H9 (cell line): Measurements from ENCODE around the gene ZHX3. TPM values are rescaled to one million over a fixed set of nuclear protein-coding genes. Genes with fewer than 3 reads are reported as not detected.

Source experiments
- DNase-seq: peaks from one replicate; pipeline ENCODE4 v3.0.0-alpha.2; 2017
- H2AFZ ChIP-seq: one replicate; pipeline ENCODE4 v1.6.1; 2013; ENCODE audit warnings: mild to moderate bottlenecking, low read length, control low read depth, moderate library complexity
- H2AK5ac ChIP-seq: 2 replicates; pipeline ENCODE4 v1.6.1; 2013; ENCODE audit warnings: low read length, control low read depth, mixed read lengths; ENCODE audit not compliant: insufficient read length
- H2BK120ac ChIP-seq: one replicate; pipeline ENCODE4 v1.6.1; 2013; ENCODE audit warnings: low read depth, mild to moderate bottlenecking, low read length, control low read depth, inconsistent platforms; ENCODE audit not compliant: poor library complexity, severe bottlenecking
- H2BK12ac ChIP-seq: 2 replicates; pipeline ENCODE4 v1.6.1; 2013; ENCODE audit warnings: low read length, control low read depth, mixed read lengths, low read depth; ENCODE audit not compliant: insufficient read length
- H2BK15ac ChIP-seq: 2 replicates; pipeline ENCODE4 v1.6.1; 2013; ENCODE audit warnings: low read depth, low read length, control low read depth
- H2BK20ac ChIP-seq: one replicate; pipeline ENCODE4 v1.6.1; 2013; ENCODE audit warnings: low read depth, mild to moderate bottlenecking, low read length, control low read depth, inconsistent platforms; ENCODE audit not compliant: poor library complexity, severe bottlenecking
- H2BK5ac ChIP-seq: 2 replicates; pipeline ENCODE4 v1.6.1; 2013; ENCODE audit warnings: low read length, control low read depth, mixed read lengths; ENCODE audit not compliant: insufficient read length
- H3K14ac ChIP-seq: 2 replicates; pipeline ENCODE4 v1.6.1; 2013; ENCODE audit warnings: low read length, control low read depth; ENCODE audit not compliant: insufficient read depth
- H3K18ac ChIP-seq: 2 replicates; pipeline ENCODE4 v1.6.1; 2013; ENCODE audit warnings: low read depth, mild to moderate bottlenecking, mixed read lengths, low read length, control low read depth; ENCODE audit not compliant: insufficient read length
- H3K23ac ChIP-seq: 2 replicates; pipeline ENCODE4 v1.6.1; 2013; ENCODE audit warnings: low read length, control low read depth, mixed read lengths, low read depth; ENCODE audit not compliant: insufficient read length
- H3K23me2 ChIP-seq: 2 replicates; pipeline ENCODE4 v1.6.1; 2013; ENCODE audit warnings: low read depth, mild to moderate bottlenecking, mixed read lengths, low read length, control low read depth; ENCODE audit not compliant: insufficient read length, poor library complexity, severe bottlenecking
- H3K27ac ChIP-seq: 2 replicates; pipeline ENCODE4 v1.5.1; 2013; ENCODE audit warnings: low read length, control low read depth, mixed read lengths, low read depth; ENCODE audit not compliant: insufficient read length
- H3K27me3 ChIP-seq: 2 replicates; pipeline ENCODE4 v1.6.1; 2013; ENCODE audit warnings: low read length, control low read depth, inconsistent platforms; ENCODE audit not compliant: insufficient read depth
- H3K4ac ChIP-seq: 2 replicates; pipeline ENCODE4 v1.6.1; 2013; ENCODE audit warnings: low read depth, mild to moderate bottlenecking, control low read depth, inconsistent platforms, low read length, moderate library complexity
- H3K4me1 ChIP-seq: 2 replicates; pipeline ENCODE4 v1.6.1; 2013; ENCODE audit warnings: low read length, control low read depth, inconsistent platforms; ENCODE audit not compliant: insufficient read depth
- H3K4me2 ChIP-seq: 2 replicates; pipeline ENCODE4 v1.6.1; 2013; ENCODE audit warnings: low read length, control low read depth, mixed read lengths; ENCODE audit not compliant: insufficient read length, insufficient read depth
- H3K56ac ChIP-seq: 2 replicates; pipeline ENCODE4 v1.6.1; 2013; ENCODE audit warnings: low read depth, mild to moderate bottlenecking, mixed read lengths, low read length, control low read depth; ENCODE audit not compliant: insufficient read length
- H3K79me1 ChIP-seq: 2 replicates; pipeline ENCODE4 v1.6.1; 2013; ENCODE audit warnings: low read depth, mild to moderate bottlenecking, moderate library complexity, low read length, control low read depth, inconsistent platforms; ENCODE audit not compliant: insufficient read depth, poor library complexity, severe bottlenecking
- H3K79me2 ChIP-seq: 2 replicates; pipeline ENCODE4 v1.6.1; 2013; ENCODE audit warnings: low read length, control low read depth, inconsistent platforms; ENCODE audit not compliant: insufficient read depth
- H3K9ac ChIP-seq: 2 replicates; pipeline ENCODE4 v1.6.1; 2013; ENCODE audit warnings: low read length, control low read depth, mixed read lengths; ENCODE audit not compliant: insufficient read length; ENCODE audit errors: extremely low read depth
- H3K9me3 ChIP-seq: one replicate; pipeline ENCODE4 v1.6.1; 2013; ENCODE audit warnings: low read depth, low read length, inconsistent platforms; ENCODE audit not compliant: control insufficient read depth
- H3T11ph ChIP-seq: one replicate; pipeline ENCODE4 v1.6.1; 2013; ENCODE audit warnings: mild to moderate bottlenecking, low read length, control low read depth, inconsistent platforms
- H4K20me1 ChIP-seq: one replicate; pipeline ENCODE4 v1.6.1; 2013; ENCODE audit not compliant: control insufficient read depth, insufficient read length, insufficient read depth
- H4K5ac ChIP-seq: 2 replicates; pipeline ENCODE4 v1.6.1; 2013; ENCODE audit warnings: low read depth, mild to moderate bottlenecking, mixed read lengths, low read length, control low read depth; ENCODE audit not compliant: insufficient read length
- H4K8ac ChIP-seq: replicated peaks from 2 replicates; pipeline ENCODE4 v1.6.1; 2013; ENCODE audit warnings: low read length, control low read depth, mixed read lengths, low read depth; ENCODE audit not compliant: insufficient read length
- H4K91ac ChIP-seq: 2 replicates; pipeline ENCODE4 v1.6.1; 2013; ENCODE audit warnings: low read depth, mild to moderate bottlenecking, moderate library complexity, mixed read lengths, low read length, control low read depth; ENCODE audit not compliant: insufficient read length
- H3K27ac Mint-ChIP-seq, 3 experiments: 2 replicates in 2 of 3; 3 replicates in 1 of 3; pipeline ENCODE4 v1.8.0; 2020 to 2021; ENCODE audit warnings: mixed read lengths in 3 of 3, mild to moderate bottlenecking in 1 of 3, moderate library complexity in 1 of 3
- H3K27me3 Mint-ChIP-seq: 2 replicates; pipeline ENCODE4 v1.8.0; 2021; ENCODE audit warnings: low read depth, mild to moderate bottlenecking, moderate library complexity, mixed read lengths
- H3K36me3 Mint-ChIP-seq, 3 experiments: 2 replicates in 2 of 3; 3 replicates in 1 of 3; pipeline ENCODE4 v1.8.0; 2020 to 2021; ENCODE audit warnings: low read depth in 3 of 3, mixed read lengths in 3 of 3; ENCODE audit not compliant: insufficient read depth in 1 of 3
- H3K4me1 Mint-ChIP-seq, 2 experiments: 2 replicates each; pipeline ENCODE4 v1.8.0; 2020; ENCODE audit warnings: mixed read lengths in 2 of 2
- H3K4me3 Mint-ChIP-seq, 2 experiments: 2 replicates in 1 of 2; 3 replicates in 1 of 2; pipeline ENCODE4 v1.8.0; 2020 to 2021; ENCODE audit warnings: mild to moderate bottlenecking in 2 of 2, mixed read lengths in 2 of 2, moderate library complexity in 1 of 2
- H3K9me3 Mint-ChIP-seq, 2 experiments: 2 replicates in 1 of 2; 3 replicates in 1 of 2; pipeline ENCODE4 v1.8.0; 2020; ENCODE audit warnings: mild to moderate bottlenecking in 2 of 2, mixed read lengths in 2 of 2, moderate library complexity in 1 of 2
- CTCF ChIP-seq: fragments of 200-600 bp; sonication (generic); conservative IDR thresholded peaks from 3 replicates; pipeline ENCODE4 v1.8.0; 2021; ENCODE audit warnings: antibody characterized with exemption, mild to moderate bottlenecking
- WGBS: extraction: QIAGEN DNeasy Blood & Tissue Kit; methylation state at CpG from one replicate; pipeline ENCODE4 v1.1.7; 2013; ENCODE audit warnings: missing lambda C conversion rate, low lambda C conversion rate, mixed read lengths; ENCODE audit not compliant: insufficient read length; ENCODE audit errors: extremely low coverage; 5-methylcytosine and 5-hydroxymethylcytosine counted together
- total RNA-seq: library from RNA; stranded (reverse); gene quantifications from 2 replicates; pipeline ENCODE4 v1.2.1, GENCODE V29; 2021

Gene ZHX3
- total RNA-seq, 1 experiment from 2014 or later: 4.4 TPM

- H2BK120ac ChIP-seq: no peak overlapping the region
- H3K27ac Mint-ChIP-seq: peak overlapping the region in 1 of 3 experiments; percentile 53; a peak in 4 of 7 replicates
- no peak overlapping the region for H4K5ac ChIP-seq
- H3K4me1 Mint-ChIP-seq: peaks cover 33 to 61% of the 10 kb centered on the region in 2 experiments
- H3K79me2 ChIP-seq: peaks cover 89% of the 10 kb centered on the region
- H3K4me2 ChIP-seq: no peak overlapping the region
- H3K18ac ChIP-seq: no peak overlapping the region
- H3K4ac ChIP-seq: no peak overlapping the region
- no peak overlapping the region for H2BK15ac ChIP-seq
- H3K4me1 ChIP-seq: peaks cover 2% of the 10 kb centered on the region; the same call in 1 of the 2 replicates
- no peaks in the 10 kb centered on the region for H3K9me3 Mint-ChIP-seq
- WGBS: no CpG with 5 or more reads among the region's 12 CpGs
- peaks cover 4% of the 10 kb centered on the region for H3K79me1 ChIP-seq
- no peaks in the 10 kb centered on the region for H3K27me3 ChIP-seq
- H3K14ac ChIP-seq: no peak overlapping the region
- H3K9ac ChIP-seq: no peak overlapping the region
- H4K20me1 ChIP-seq: no peaks in the 10 kb centered on the region
- no peak overlapping the region for H4K91ac ChIP-seq
- H3T11ph ChIP-seq: no peak overlapping the region
- no peak overlapping the region for H3K27ac ChIP-seq
- no peak overlapping the region for H2BK5ac ChIP-seq
- H3K27me3 Mint-ChIP-seq: no peaks in the 10 kb centered on the region
- no peak overlapping the region for H4K8ac ChIP-seq
- H2BK12ac ChIP-seq: no peak overlapping the region
- H3K23ac ChIP-seq: no peak overlapping the region
- peaks cover 4 to 24% (median 11%) of the 10 kb centered on the region in 3 experiments for H3K36me3 Mint-ChIP-seq
- DNase-seq: no peak
- H2AFZ ChIP-seq: no peak overlapping the region
- no peak for TF ChIP-seq CTCF
- H3K23me2 ChIP-seq: no peaks in the 10 kb centered on the region
- no peak overlapping the region for H2BK20ac ChIP-seq
- no peak overlapping the region for H3K4me3 Mint-ChIP-seq
- H2AK5ac ChIP-seq: no peak overlapping the region
- no peak overlapping the region for H3K56ac ChIP-seq
- H3K9me3 ChIP-seq: no peaks in the 10 kb centered on the region
Measured at GRCh38 chr20:41145821-41146620, 171.5 kb downstream of the ZHX3 start.
